Activated naive CD8-positive, alpha-beta T cell treated with anti-CD3 and anti-CD28 coated beads, Interleukin-2, amount 10 ng/mL, durations not matched to agents 7 days and 5 days (primary cell): Measurements from ENCODE around the gene CSRP1. TPM values are rescaled to one million over a fixed set of nuclear protein-coding genes. Genes with fewer than 3 reads are reported as not detected.

Experiments
- ATAC-seq: fragments of 150-1000 bp; cut with Tn5 transposase; one replicate; pipeline ENCODE4 v1.10.0; 2021; ENCODE audit warnings: low read depth, moderate library complexity
- POLR2A ChIA-PET: fragments of 350-600 bp; sonication (Branson Sonifier 250); formaldehyde crosslinking; loops from one replicate; lab custom pipeline; 2021; ENCODE audit warnings: antibody characterized with exemption; lab: Charles Lee
- DNase-seq: peaks from one replicate; pipeline ENCODE4 v3.0.0; 2021
- H3K27ac Mint-ChIP-seq: one replicate; pipeline ENCODE4 v1.8.0; 2022; ENCODE audit warnings: mild to moderate bottlenecking, mixed read lengths
- H3K27me3 Mint-ChIP-seq: one replicate; pipeline ENCODE4 v1.8.0; 2022; ENCODE audit warnings: mild to moderate bottlenecking, moderate library complexity, mixed read lengths
- H3K36me3 Mint-ChIP-seq: one replicate; pipeline ENCODE4 v1.8.0; 2021; ENCODE audit warnings: mild to moderate bottlenecking, mixed read lengths
- H3K4me1 Mint-ChIP-seq: one replicate; pipeline ENCODE4 v1.8.0; 2021; ENCODE audit warnings: mixed read lengths
- H3K4me3 Mint-ChIP-seq: one replicate; pipeline ENCODE4 v1.8.0; 2022; ENCODE audit warnings: mild to moderate bottlenecking, moderate library complexity, mixed read lengths
- H3K9me3 Mint-ChIP-seq: one replicate; pipeline ENCODE4 v1.8.0; 2021; ENCODE audit warnings: mixed read lengths
- total RNA-seq, 2 experiments: library from RNA; stranded (reverse); gene quantifications; one replicate each; pipeline ENCODE4 v1.2.3, GENCODE V29; 2021

CSRP1 gene
- total RNA-seq, 2 experiments from 2014 or later = 61.2 to 66.0 TPM

GRCh38 chr1:201469645-201470074 is 37.3 kb downstream of the CSRP1 start:
- Mint-ChIP-seq H3K4me3 (peak overlapping the region; percentile 85), H3K36me3 (peaks cover 8% of the 10 kb centered on the region), H3K27me3 (peaks cover 47% of the 10 kb centered on the region), H3K4me1 (peaks cover 17% of the 10 kb centered on the region), H3K27ac (no peak overlapping the region), H3K9me3 (no peaks in the 10 kb centered on the region)
- DNase-seq (no peak), ATAC-seq (no peak)
- POLR2A ChIA-PET = interaction anchor here (0.9 to 2.2 kb wide), 6 partner anchors 10 to 38 kb away, joined by 3 to 14 read pairs (median 6); partner anchors contain the start of gene CSRP1

GRCh38 chr1:201468844-201469644 is 37.9 kb downstream of the CSRP1 start, which contains the start of gene PHLDA3:
Gene PHLDA3 (minus strand): TSS chr1:201469188. CDS start chr1:201468786, 402 bp downstream.
- Mint-ChIP-seq H3K4me1 (peaks cover 17% of the 10 kb centered on the region), H3K4me3 (peak within 1 kb of the TSS; percentile 88), H3K27ac (peak within 1 kb of the TSS; percentile 83), H3K27me3 (peaks cover 44% of the 10 kb centered on the region), H3K36me3 (peaks cover 8% of the 10 kb centered on the region), H3K9me3 (no peaks in the 10 kb centered on the region)
- peak; percentile 86 for ATAC-seq
- POLR2A ChIA-PET = interaction anchor here (0.6 to 2.2 kb wide), 8 partner anchors 9 to 554 kb away, joined by 3 to 14 read pairs (median 4); partner anchors contain the start of gene CSRP1
- peak; percentile 76 for DNase-seq

GRCh38 chr1:201468501-201468843 is 38.5 kb downstream of the CSRP1 start:
- no peaks in the 10 kb centered on the region for H3K9me3 Mint-ChIP-seq
- H3K4me3 Mint-ChIP-seq = peak overlapping the region; percentile 88
- H3K27ac Mint-ChIP-seq = peak overlapping the region; percentile 62
- peaks cover 17% of the 10 kb centered on the region for H3K4me1 Mint-ChIP-seq
- H3K27me3 Mint-ChIP-seq = peaks cover 38% of the 10 kb centered on the region
- peaks cover 8% of the 10 kb centered on the region for H3K36me3 Mint-ChIP-seq
- DNase-seq (no peak), ATAC-seq (peak; percentile 53)
- POLR2A ChIA-PET = interaction anchor here (0.6 to 2.2 kb wide), 7 partner anchors 9 to 553 kb away, joined by 4 to 14 read pairs (median 5); partner anchors contain the start of gene CSRP1

GRCh38 chr1:201466492-201466891 is 40.4 kb downstream of the CSRP1 start:
- POLR2A ChIA-PET = no interaction called here
- DNase-seq = no peak
- Mint-ChIP-seq H3K27me3 (peaks cover 27% of the 10 kb centered on the region), H3K4me1 (peaks cover 15% of the 10 kb centered on the region), H3K4me3 (peak overlapping the region; percentile 88), H3K27ac (no peak overlapping the region), H3K9me3 (no peaks in the 10 kb centered on the region), H3K36me3 (peaks cover 8% of the 10 kb centered on the region)
- ATAC-seq = no peak

- no peak overlapping the region for H3K27ac Mint-ChIP-seq
- POLR2A ChIA-PET = no interaction called here
- no peak for ATAC-seq
- H3K27me3 Mint-ChIP-seq = peaks cover 20% of the 10 kb centered on the region
- peaks cover 8% of the 10 kb centered on the region for H3K36me3 Mint-ChIP-seq
- no peak for DNase-seq
- H3K4me1 Mint-ChIP-seq = peaks cover 15% of the 10 kb centered on the region
- H3K4me3 Mint-ChIP-seq = no peak overlapping the region
- H3K9me3 Mint-ChIP-seq = no peaks in the 10 kb centered on the region
These were observed 41.1 kb downstream of the CSRP1 start for GRCh38 chr1:201465698-201466290.

- POLR2A ChIA-PET = no interaction called here
- Mint-ChIP-seq H3K27me3 (peaks cover 6% of the 10 kb centered on the region), H3K36me3 (peaks cover 8% of the 10 kb centered on the region), H3K27ac (no peak overlapping the region), H3K4me1 (peaks cover 7% of the 10 kb centered on the region), H3K4me3 (no peak overlapping the region), H3K9me3 (no peaks in the 10 kb centered on the region)
- no peak for ATAC-seq
- no peak for DNase-seq
These were observed 43.8 kb downstream of the CSRP1 start for GRCh38 chr1:201463071-201463552.

- peaks cover 3% of the 10 kb centered on the region for H3K36me3 Mint-ChIP-seq
- H3K9me3 Mint-ChIP-seq = no peaks in the 10 kb centered on the region
- ATAC-seq (no peak), DNase-seq (no peak)
- peaks cover 2% of the 10 kb centered on the region for H3K4me1 Mint-ChIP-seq
- H3K4me3 Mint-ChIP-seq = no peak overlapping the region
- peaks cover 15% of the 10 kb centered on the region for H3K27me3 Mint-ChIP-seq
- H3K27ac Mint-ChIP-seq = no peak overlapping the region
- POLR2A ChIA-PET = no interaction called here
These were observed 45.1 kb downstream of the CSRP1 start for GRCh38 chr1:201461645-201462441.

GRCh38 chr1:201460814-201461644 is 45.9 kb downstream of the CSRP1 start:
- H3K4me1 Mint-ChIP-seq = no peaks in the 10 kb centered on the region
- peaks cover 17% of the 10 kb centered on the region for H3K27me3 Mint-ChIP-seq
- H3K27ac Mint-ChIP-seq = no peak overlapping the region
- DNase-seq (no peak), ATAC-seq (no peak)
- peaks cover 3% of the 10 kb centered on the region for H3K36me3 Mint-ChIP-seq
- H3K9me3 Mint-ChIP-seq = no peaks in the 10 kb centered on the region
- H3K4me3 Mint-ChIP-seq = no peak overlapping the region
- POLR2A ChIA-PET = interaction anchor here (0.6 to 1.4 kb wide), 2 partner anchors 8 to 26 kb away, joined by 3 to 5 read pairs; partner anchors contain the start of gene PHLDA3

- H3K4me3 Mint-ChIP-seq = no peak overlapping the region
- ATAC-seq = no peak
- H3K36me3 Mint-ChIP-seq = no peaks in the 10 kb centered on the region
- no peak overlapping the region for H3K27ac Mint-ChIP-seq
- peaks cover 2% of the 10 kb centered on the region for H3K4me1 Mint-ChIP-seq
- no peak for DNase-seq
- H3K27me3 Mint-ChIP-seq = peaks cover 19% of the 10 kb centered on the region
- POLR2A ChIA-PET = interaction anchor here (1.4 kb wide), 1 partner anchor 9 kb away, joined by 5 read pairs; the partner anchor contains the start of gene PHLDA3
- H3K9me3 Mint-ChIP-seq = no peaks in the 10 kb centered on the region
These were observed 47.1 kb downstream of the CSRP1 start for GRCh38 chr1:201459775-201460174.

GRCh38 chr1:201459052-201459451 is 47.9 kb downstream of the CSRP1 start:
- Mint-ChIP-seq H3K27ac (no peak overlapping the region), H3K9me3 (no peaks in the 10 kb centered on the region), H3K36me3 (no peaks in the 10 kb centered on the region), H3K27me3 (peaks cover 22% of the 10 kb centered on the region), H3K4me1 (peaks cover 7% of the 10 kb centered on the region), H3K4me3 (no peak overlapping the region)
- POLR2A ChIA-PET = no interaction called here
- no peak for ATAC-seq
- no peak for DNase-seq

GRCh38 chr1:201457508-201457960 is 49.4 kb downstream of the CSRP1 start:
- no peak for ATAC-seq
- POLR2A ChIA-PET = no interaction called here
- H3K27ac Mint-ChIP-seq = no peak overlapping the region
- no peak overlapping the region for H3K4me3 Mint-ChIP-seq
- peaks cover 13% of the 10 kb centered on the region for H3K4me1 Mint-ChIP-seq
- H3K36me3 Mint-ChIP-seq = no peaks in the 10 kb centered on the region
- no peak for DNase-seq
- H3K27me3 Mint-ChIP-seq = peaks cover 24% of the 10 kb centered on the region
- H3K9me3 Mint-ChIP-seq = no peaks in the 10 kb centered on the region
